ENCODE results near the gene FGF14.

- no peak for TF ChIP-seq CTCF (IDR thresholded peaks at IDR 0.05)
- TF ChIP-seq EZH2 (IDR thresholded peaks at IDR 0.05), result no peak
- no peak for TF ChIP-seq EZH2phosphoT487 (IDR thresholded peaks at IDR 0.05)
Observed at GRCh38 chr13:101752432-101752831, 649.4 kb downstream of the FGF14 start.

All from neural progenitor cell (in vitro differentiated cells).